ENCODE results near the gene CSK. TPM values are rescaled to one million over a fixed set of nuclear protein-coding genes. Genes with fewer than 3 reads are reported as not detected.

Gene CSK
- total RNA-seq, 1 experiment from 2014 or later = 49.2 TPM

DNA sequence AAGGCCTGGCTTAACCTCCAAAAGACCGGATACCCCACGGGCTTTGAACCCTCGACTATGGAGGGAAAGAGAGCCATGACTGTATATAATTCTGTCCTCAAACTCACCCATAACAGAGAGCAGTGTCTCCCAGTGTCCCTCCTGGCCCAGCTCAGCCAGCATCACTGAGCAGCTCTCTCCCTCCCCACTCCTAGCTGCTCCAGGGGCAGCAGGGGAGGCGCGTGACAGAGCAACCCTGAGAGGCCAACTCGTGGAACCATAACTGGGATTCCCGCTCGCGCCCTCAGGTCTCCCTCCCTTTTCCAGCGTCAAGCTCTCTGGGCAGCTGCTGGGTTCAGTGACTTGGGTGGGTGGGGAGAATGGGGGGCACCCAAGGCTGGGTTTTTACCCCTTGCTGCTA, 44.0 kb downstream of the CSK start:
- H2BK5ac ChIP-seq (ENCODE audit: insufficient read length, low read length) = no peak overlapping the region
- H2AK5ac ChIP-seq (ENCODE audit: insufficient read length, low read length) = no peak overlapping the region
- no peak overlapping the region for H4K91ac ChIP-seq (ENCODE audit: insufficient read length, low read depth, low read length)
- H4K20me1 ChIP-seq (ENCODE audit: control insufficient read depth, insufficient read depth, insufficient read length) = no peaks in the 10 kb centered on the region
- H3K4ac ChIP-seq (ENCODE audit: low read depth, low read length) = no peak overlapping the region
- H3K4me1 Mint-ChIP-seq = peaks cover 9 to 38% of the 10 kb centered on the region in 2 experiments
- H3K9me3 ChIP-seq (ENCODE audit: control insufficient read depth, low read depth, low read length) = no peaks in the 10 kb centered on the region
- peaks cover 66% of the 10 kb centered on the region for H3K27me3 Mint-ChIP-seq (ENCODE audit: low read depth)
- no peak overlapping the region for H3K14ac ChIP-seq (ENCODE audit: insufficient read depth, low read length)
- H3K27ac ChIP-seq (ENCODE audit: insufficient read length, low read depth, low read length) = no peak overlapping the region
- TF ChIP-seq, protein P1, sequence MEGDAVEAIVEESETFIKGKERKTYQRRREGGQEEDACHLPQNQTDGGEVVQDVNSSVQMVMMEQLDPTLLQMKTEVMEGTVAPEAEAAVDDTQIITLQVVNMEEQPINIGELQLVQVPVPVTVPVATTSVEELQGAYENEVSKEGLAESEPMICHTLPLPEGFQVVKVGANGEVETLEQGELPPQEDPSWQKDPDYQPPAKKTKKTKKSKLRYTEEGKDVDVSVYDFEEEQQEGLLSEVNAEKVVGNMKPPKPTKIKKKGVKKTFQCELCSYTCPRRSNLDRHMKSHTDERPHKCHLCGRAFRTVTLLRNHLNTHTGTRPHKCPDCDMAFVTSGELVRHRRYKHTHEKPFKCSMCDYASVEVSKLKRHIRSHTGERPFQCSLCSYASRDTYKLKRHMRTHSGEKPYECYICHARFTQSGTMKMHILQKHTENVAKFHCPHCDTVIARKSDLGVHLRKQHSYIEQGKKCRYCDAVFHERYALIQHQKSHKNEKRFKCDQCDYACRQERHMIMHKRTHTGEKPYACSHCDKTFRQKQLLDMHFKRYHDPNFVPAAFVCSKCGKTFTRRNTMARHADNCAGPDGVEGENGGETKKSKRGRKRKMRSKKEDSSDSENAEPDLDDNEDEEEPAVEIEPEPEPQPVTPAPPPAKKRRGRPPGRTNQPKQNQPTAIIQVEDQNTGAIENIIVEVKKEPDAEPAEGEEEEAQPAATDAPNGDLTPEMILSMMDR (conservative IDR thresholded peaks at IDR 0.05) = no peak
- H2AFZ ChIP-seq (ENCODE audit: low read length) = no peak overlapping the region
- no peaks in the 10 kb centered on the region for H3K4me1 ChIP-seq (ENCODE audit: insufficient read depth, low read length)
- no peaks in the 10 kb centered on the region for H3K79me1 ChIP-seq (ENCODE audit: insufficient read depth, low read depth, low read length, poor library complexity, severe bottlenecking)
- no peak overlapping the region for H3T11ph ChIP-seq (ENCODE audit: low read length)
- H3K9me3 Mint-ChIP-seq = no peaks in the 10 kb centered on the region
- H2BK120ac ChIP-seq (ENCODE audit: low read depth, low read length, poor library complexity, severe bottlenecking) = no peak overlapping the region
- no peak overlapping the region for H2BK20ac ChIP-seq (ENCODE audit: low read depth, low read length, poor library complexity, severe bottlenecking)
- no peak overlapping the region for H3K4me2 ChIP-seq (ENCODE audit: insufficient read depth, insufficient read length, low read length)
- no peak overlapping the region for H4K5ac ChIP-seq (ENCODE audit: insufficient read length, low read depth, low read length)
- DNase-seq = no peak
- H3K23ac ChIP-seq (ENCODE audit: insufficient read length, low read depth, low read length) = no peak overlapping the region
- H3K56ac ChIP-seq (ENCODE audit: insufficient read length, low read depth, low read length) = no peak overlapping the region
- H3K27ac Mint-ChIP-seq = no peak overlapping the region
- no peaks in the 10 kb centered on the region for H3K79me2 ChIP-seq (ENCODE audit: insufficient read depth, low read length)
- no peak overlapping the region for H2BK12ac ChIP-seq (ENCODE audit: insufficient read length, low read depth, low read length)
- H3K9ac ChIP-seq (ENCODE audit: extremely low read depth, insufficient read length, low read length) = no peak overlapping the region
- H3K18ac ChIP-seq (ENCODE audit: insufficient read length, low read depth, low read length) = no peak overlapping the region
- peak overlapping the region in 1 of 2 experiments; percentile 53; a peak in 2 of 5 replicates for H3K4me3 Mint-ChIP-seq
- no peak overlapping the region for H4K8ac ChIP-seq (replicated peaks; ENCODE audit: insufficient read length, low read depth, low read length)
- no CpG with 5 or more reads among the region's 10 CpGs for WGBS (ENCODE audit: extremely low coverage, insufficient read length, low lambda C conversion rate)
- no peaks in the 10 kb centered on the region for H3K23me2 ChIP-seq (ENCODE audit: insufficient read length, low read depth, low read length, poor library complexity, severe bottlenecking)
- no peaks in the 10 kb centered on the region for H3K36me3 Mint-ChIP-seq (ENCODE audit: insufficient read depth in 1 of 3, low read depth in 3 of 3)
- H2BK15ac ChIP-seq (ENCODE audit: low read depth, low read length) = no peak overlapping the region
- peaks cover 10% of the 10 kb centered on the region; the same call in 1 of the 2 replicates for H3K27me3 ChIP-seq (ENCODE audit: insufficient read depth, low read length)

Data from H9 (cell line).